Measurements from ENCODE around the gene CYBRD1.
"Not testable (repeated sequence)": the region's sequence is repeated elsewhere in the genome, so short reads cannot be mapped to it uniquely, and the experiment has no call there.

Gene CYBRD1

GRCh38 chr2:171516793-171517192 is 5.5 kb upstream of the CYBRD1 start:
- DNase-seq: no peak

- DNase-seq: no peak
These were observed 1.8 kb upstream of the CYBRD1 start for GRCh38 chr2:171520471-171520870.

- no peak for DNase-seq
These were observed 768 bp upstream of the CYBRD1 start for GRCh38 chr2:171521361-171522051.

GRCh38 chr2:171522788-171523087 is 464 bp downstream of the CYBRD1 start:
- no peak for DNase-seq

GRCh38 chr2:171523088-171524017 is 1.1 kb downstream of the CYBRD1 start:
- DNase-seq: no peak

- no peak for DNase-seq
These were observed 1.7 kb downstream of the CYBRD1 start for GRCh38 chr2:171524018-171524401.

- no peak for DNase-seq
These were observed 7.6 kb downstream of the CYBRD1 start for GRCh38 chr2:171529914-171530313.

GRCh38 chr2:171530378-171530777 is 8.1 kb downstream of the CYBRD1 start:
- DNase-seq: no peak

- not testable (repeated sequence) for DNase-seq
These were observed 8.6 kb downstream of the CYBRD1 start for GRCh38 chr2:171530859-171531258.

- no peak for DNase-seq
These were observed 9.0 kb downstream of the CYBRD1 start for GRCh38 chr2:171531291-171531690.

- DNase-seq: no peak
These were observed 9.7 kb downstream of the CYBRD1 start for GRCh38 chr2:171531836-171532450.

GRCh38 chr2:171533331-171533730 is 11.1 kb downstream of the CYBRD1 start:
- no peak for DNase-seq

- not testable (repeated sequence) for DNase-seq
These were observed 13.3 kb downstream of the CYBRD1 start for GRCh38 chr2:171535528-171535927.

- no peak for DNase-seq
These were observed 18.2 kb downstream of the CYBRD1 start for GRCh38 chr2:171540437-171540836.

- DNase-seq: no peak
These were observed 19.1 kb downstream of the CYBRD1 start for GRCh38 chr2:171541202-171541887.

GRCh38 chr2:171545086-171545485 is 22.8 kb downstream of the CYBRD1 start:
- DNase-seq: no peak

GRCh38 chr2:171547256-171547655 is 25.0 kb downstream of the CYBRD1 start:
- DNase-seq: no peak

GRCh38 chr2:171547720-171548119 is 25.4 kb downstream of the CYBRD1 start:
- DNase-seq: no peak

- DNase-seq: no peak
These were observed 28.3 kb downstream of the CYBRD1 start for GRCh38 chr2:171550613-171551012.

- DNase-seq: no peak
These were observed 29.6 kb downstream of the CYBRD1 start for GRCh38 chr2:171551836-171552235.

- no peak for DNase-seq
These were observed 31.0 kb downstream of the CYBRD1 start for GRCh38 chr2:171553236-171553635.

GRCh38 chr2:171553858-171554257 is 31.6 kb downstream of the CYBRD1 start:
- no peak for DNase-seq

GRCh38 chr2:171554991-171555615 is 32.8 kb downstream of the CYBRD1 start:
- no peak for DNase-seq

Measured in activated CD4-positive, alpha-beta T cell treated with anti-CD3 and anti-CD28 coated beads for 1 hour (primary cell).